ENCODE results near the gene SMIM3. TPM values are rescaled to one million over a fixed set of nuclear protein-coding genes. Genes with fewer than 3 reads are reported as not detected.
A peak's percentile ranks its signal among the peaks of the same experiment; 100 is the strongest.

Gene SMIM3
- total RNA-seq, 1 experiment from 2014 or later, result 55.2 TPM

GRCh38 chr5:150757087-150757649, 21.4 kb upstream of the SMIM3 start:
- CTCF ChIA-PET, result no interaction called here
- intact Hi-C loops (cut with micrococcal nuclease; ENCODE audit: unreplicated experiment) (no loop called here), in situ Hi-C loops (cut with HindIII; ENCODE audit: low pct_unique_long_range_greater_than_20kb, low sequenced_read_pairs) (no loop called here)
- POLR2A ChIA-PET, result no interaction called here
- ATAC-seq (no peak), DNase-seq (ENCODE audit: low read depth, low spot score) (no peak)
- H3K4me1 ChIP-seq (ENCODE audit: control insufficient read depth, insufficient read depth, low read length), result peaks cover 12% of the 10 kb centered on the region
- no peak for TF ChIP-seq POLR2AphosphoS5 (IDR thresholded peaks at IDR 0.05; ENCODE audit: low read depth, low read length)
- TF ChIP-seq SIN3A (IDR thresholded peaks at IDR 0.05; ENCODE audit: borderline replicate concordance, insufficient read depth, low read depth, low read length), result no peak
- no peak for TF ChIP-seq TCF7L2 (IDR thresholded peaks at IDR 0.05; ENCODE audit: low read depth, low read length)
- no peak for TF ChIP-seq CTCF (IDR thresholded peaks at IDR 0.05)
- TF ChIP-seq REST (IDR thresholded peaks at IDR 0.05; ENCODE audit: insufficient read depth in 1 of 2, low read depth in 2 of 2, low read length in 1 of 2), result no peak
- peak overlapping the region; percentile 66 to 89 for H3K4me3 ChIP-seq (ENCODE audit: low read depth in 2 of 2, low read length in 2 of 2)
- no TSS peak for BruUV-seq (replicated peaks)
- H3K27ac ChIP-seq (ENCODE audit: low read length), result peak overlapping the region; percentile 100
- no peaks in the 10 kb centered on the region for H3K27me3 ChIP-seq (ENCODE audit: control insufficient read depth, insufficient read depth, low read length)
- H3K9me3 ChIP-seq (ENCODE audit: control insufficient read depth, insufficient read depth, low read depth, low read length), result no peaks in the 10 kb centered on the region
- H3K36me3 ChIP-seq (ENCODE audit: control insufficient read depth, insufficient read depth, low read length), result peaks cover 34% of the 10 kb centered on the region

- Histone ChIP-seq H3K9me3 (ENCODE audit: control insufficient read depth, insufficient read depth, low read depth, low read length) (no peaks in the 10 kb centered on the region), H3K36me3 (ENCODE audit: control insufficient read depth, insufficient read depth, low read length) (peaks cover 27% of the 10 kb centered on the region), H3K4me1 (ENCODE audit: control insufficient read depth, insufficient read depth, low read length) (peaks cover 12% of the 10 kb centered on the region), H3K27ac (ENCODE audit: low read length) (peak overlapping the region; percentile 100), H3K4me3 (ENCODE audit: low read depth in 2 of 2, low read length in 2 of 2) (peak overlapping the region; percentile 66 to 89), H3K27me3 (ENCODE audit: control insufficient read depth, insufficient read depth, low read length) (no peaks in the 10 kb centered on the region)
- intact Hi-C loops (cut with micrococcal nuclease; ENCODE audit: unreplicated experiment), result no loop called here
- in situ Hi-C loops (cut with HindIII; ENCODE audit: low pct_unique_long_range_greater_than_20kb, low sequenced_read_pairs), result no loop called here
- no TSS peak for BruUV-seq (replicated peaks)
- ChIA-PET CTCF (interaction anchor here (0.6 kb wide), 1 partner anchor 393 kb away, joined by 3 read pairs; no protein-coding TSS in a partner anchor), POLR2A (interaction anchor here (0.6 kb wide), 5 partner anchors 11 to 1413 kb away, joined by 3 to 6 read pairs (median 3); partner anchors contain the start of gene GRPEL2)
- DNase-seq (ENCODE audit: low read depth, low spot score), result no peak
- TF ChIP-seq REST (IDR thresholded peaks at IDR 0.05; ENCODE audit: insufficient read depth in 1 of 2, low read depth in 2 of 2, low read length in 1 of 2), result no peak
- ATAC-seq, result peak; percentile 49
Measured at GRCh38 chr5:150758203-150758530, 20.4 kb upstream of the SMIM3 start.

Measured in Panc1 (cell line).